Adrenal gland (tissue), 12 donors: Measurements from ENCODE around the gene GAL3ST3. TPM values are rescaled to one million over a fixed set of nuclear protein-coding genes. Genes with fewer than 3 reads are reported as not detected.

Experiments
- DNase-seq, 7 donors: peaks; one replicate each; pipeline ENCODE4 v3.0.0-alpha.2; 2019 to 2020
- H3K27ac ChIP-seq, 5 donors: fragments of 200-600 bp; sonication (generic) in 4 of 5; 1 replicate in 3 of 5; 2 replicates in 2 of 5; pipeline versions ENCODE4 v1.5.1 to v1.8.0; 2016 to 2020; ENCODE audit warnings: mild to moderate bottlenecking in 1 of 5
- H3K27me3 ChIP-seq: fragments of 200-600 bp; 2 replicates; pipeline ENCODE4 v1.8.0; 2021
- H3K36me3 ChIP-seq, 2 donors: fragments of 200-600 bp; replicated peaks in 1 of 2; 1 replicate in 1 of 2; 2 replicates in 1 of 2; pipeline versions ENCODE4 v1.5.1 to v1.8.0; 2018 to 2022
- H3K4me1 ChIP-seq, 2 donors: fragments of 200-600 bp; replicated peaks in 1 of 2; 1 replicate in 1 of 2; 2 replicates in 1 of 2; pipeline versions ENCODE4 v1.5.1 to v1.8.0; 2018 to 2021
- H3K4me3 ChIP-seq, 4 donors: fragments of 200-600 bp; sonication (generic) in 3 of 4; one replicate each; pipeline ENCODE4 v1.5.1; 2016 to 2018
- H3K9me3 ChIP-seq, 3 donors: fragments of 200-600 bp; sonication (generic) in 1 of 3; replicated peaks in 1 of 3; 1 replicate in 2 of 3; 2 replicates in 1 of 3; pipeline versions ENCODE4 v1.5.1 to v1.8.0; 2016 to 2021
- POLR2A ChIP-seq, 2 donors: fragments of 450-650 bp; IDR thresholded peaks; one replicate each; pipeline ENCODE4 v1.6.1; 2017; ENCODE audit warnings: antibody characterized with exemption in 2 of 2, mild to moderate bottlenecking in 2 of 2, moderate library complexity in 1 of 2
- WGBS, 4 donors: extraction: QIAGEN DNeasy Blood & Tissue Kit in 2 of 4; methylation state at CpG; one replicate each; pipeline versions ENCODE4 v1.1.5 to v1.1.7; 2013 to 2017; 5-methylcytosine and 5-hydroxymethylcytosine counted together
- intact Hi-C, 2 donors: fragments of 100-400 bp; cut with DNase I; formaldehyde crosslinking; loops; one replicate each; pipeline versions ENCODE4 v1.14.1 to v1.15.0; 2022 to 2023
- polyA plus RNA-seq, 3 donors: library from polyadenylated mRNA; stranded (reverse); fragments of 200-250 nt in 2 of 3; fragments of 350-450 nt in 1 of 3; fragmentation: Illumina TruSeq in 1 of 3; extraction: RNeasy Lipid Tissue Mini Kit (QIAGEN cat#74804) in 1 of 3; gene quantifications; one replicate each; pipeline ENCODE4 v1.2.3, GENCODE V29; 2013 to 2014
- total RNA-seq, 9 donors: library from RNA; depleted of rRNA in 4 of 9; stranded (reverse); fragments of >200 nt in 4 of 9; fragments of 120-200 nt in 1 of 9; fragmentation: NEBNext Ultra II Directional in 1 of 9; extraction: Animal tissue kit (Norgen Biotek cat#: 25700) in 1 of 9; gene quantifications; one replicate each; pipeline versions ENCODE4 v1.1.0 to v1.2.4, GENCODE V29; 2013 to 2023
- TF ChIP-seq, protein P1 (sequence below), 6 experiments: fragments of 450-650 bp in 4 of 6; fragments of 200-600 bp in 2 of 6; sonication (generic) in 1 of 6; IDR thresholded peaks; 1 replicate in 5 of 6; 2 replicates in 1 of 6; pipeline versions ENCODE4 v1.5.1 to v1.8.0; 2016 to 2021; ENCODE audit warnings: antibody characterized with exemption in 6 of 6, mild to moderate bottlenecking in 2 of 6, moderate library complexity in 1 of 6
- donor health status: healthy with polysubstance abuse.
- donor health status: Bipolar disorder and iron deficiency.
- donor health status: DM: yes; HTN: yes; CAD: no.
- donor health status: DM: no; HTN: no; CAD: no.
- donor health status: DM: no; HTN: no; CAD: no.
- donor health status: DM: yes; HTN: yes; CAD: no.

Gene GAL3ST3
- total and polyA plus RNA-seq, 12 donors = 0.11 to 0.41 (median 0.22) TPM; not detected in 8

DNA sequence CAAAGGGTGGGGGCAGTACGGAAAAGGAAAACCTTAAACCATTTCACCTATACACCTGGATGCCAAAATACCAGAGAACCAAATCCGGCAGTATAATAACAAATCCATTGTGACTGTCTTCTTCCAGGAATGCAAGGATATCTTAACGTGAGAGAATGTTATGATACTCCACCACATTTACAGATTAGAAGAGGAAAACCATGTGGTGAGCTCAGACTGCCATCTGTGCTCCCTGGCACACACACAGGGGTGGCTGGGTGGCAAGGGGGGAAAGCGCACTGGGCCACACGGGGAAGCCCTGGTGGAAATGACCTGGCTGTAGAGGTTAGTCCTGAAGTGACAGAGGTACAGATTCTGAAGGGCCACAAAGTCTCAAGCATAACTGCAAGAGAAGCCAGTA, 56.9 kb downstream of the GAL3ST3 start:
- 80 to 88% (median 83%) methylated on average over 5 of the region's 5 CpGs for WGBS, 4 donors
- intact Hi-C loops = no loop called here
- no peak for TF ChIP-seq POLR2A (IDR thresholded peaks at IDR 0.05)
- TF ChIP-seq, protein P1, sequence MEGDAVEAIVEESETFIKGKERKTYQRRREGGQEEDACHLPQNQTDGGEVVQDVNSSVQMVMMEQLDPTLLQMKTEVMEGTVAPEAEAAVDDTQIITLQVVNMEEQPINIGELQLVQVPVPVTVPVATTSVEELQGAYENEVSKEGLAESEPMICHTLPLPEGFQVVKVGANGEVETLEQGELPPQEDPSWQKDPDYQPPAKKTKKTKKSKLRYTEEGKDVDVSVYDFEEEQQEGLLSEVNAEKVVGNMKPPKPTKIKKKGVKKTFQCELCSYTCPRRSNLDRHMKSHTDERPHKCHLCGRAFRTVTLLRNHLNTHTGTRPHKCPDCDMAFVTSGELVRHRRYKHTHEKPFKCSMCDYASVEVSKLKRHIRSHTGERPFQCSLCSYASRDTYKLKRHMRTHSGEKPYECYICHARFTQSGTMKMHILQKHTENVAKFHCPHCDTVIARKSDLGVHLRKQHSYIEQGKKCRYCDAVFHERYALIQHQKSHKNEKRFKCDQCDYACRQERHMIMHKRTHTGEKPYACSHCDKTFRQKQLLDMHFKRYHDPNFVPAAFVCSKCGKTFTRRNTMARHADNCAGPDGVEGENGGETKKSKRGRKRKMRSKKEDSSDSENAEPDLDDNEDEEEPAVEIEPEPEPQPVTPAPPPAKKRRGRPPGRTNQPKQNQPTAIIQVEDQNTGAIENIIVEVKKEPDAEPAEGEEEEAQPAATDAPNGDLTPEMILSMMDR (IDR thresholded peaks at IDR 0.05) = no peak

More for the DNA sequence above, 56.9 kb downstream of the GAL3ST3 start:
- Histone ChIP-seq H3K4me1 (no peaks in the 10 kb centered on the region), H3K27me3 (no peaks in the 10 kb centered on the region), H3K9me3 (no peaks in the 10 kb centered on the region), H3K4me3 (no peak overlapping the region), H3K36me3 (peaks cover 0 to 3% of the 10 kb centered on the region in 2 donors), H3K27ac (no peak overlapping the region)
- no peak for DNase-seq

Other genes with a start within 250 kb of the GAL3ST3 start
- gene SNX32, start 215.2 kb downstream of the GAL3ST3 start, total RNA-seq = 1 to 10 TPM in 1 of 9 donors, under 1 TPM in 5, not detected in 3; 0.25 to 1.2 (median 0.46) TPM
- 1 to 10 TPM in 1 of 3 donors, under 1 TPM in 2; 0.11 to 1.1 (median 0.61) TPM for gene SNX32, start 215.2 kb downstream of the GAL3ST3 start, polyA plus RNA-seq
- 100 to 1,000 TPM; 354 to 765 (median 610) TPM for gene CFL1, start 191.0 kb downstream of the GAL3ST3 start, total RNA-seq
- 100 to 1,000 TPM; 217 to 752 (median 376) TPM for gene CFL1, start 191.0 kb downstream of the GAL3ST3 start, polyA plus RNA-seq
- 10 to 100 TPM; 17.5 to 53.7 (median 37.0) TPM for gene MUS81, start 188.7 kb downstream of the GAL3ST3 start, total RNA-seq
- gene MUS81, start 188.7 kb downstream of the GAL3ST3 start, polyA plus RNA-seq = 100 to 1,000 TPM in 2 of 3 donors, 10 to 100 TPM in 1; 16.1 to 147 (median 103) TPM
- gene EFEMP2, start 176.4 kb downstream of the GAL3ST3 start, total RNA-seq = 100 to 1,000 TPM in 2 of 9 donors, 10 to 100 TPM in 7; 30.3 to 111 (median 62.9) TPM
- gene EFEMP2, start 176.4 kb downstream of the GAL3ST3 start, polyA plus RNA-seq = 100 to 1,000 TPM in 1 of 3 donors, 10 to 100 TPM in 2; 20.3 to 156 (median 92.9) TPM
- 1 to 10 TPM in 3 of 9 donors, under 1 TPM in 4, not detected in 2; 0.28 to 3.4 (median 0.84) TPM for gene CTSW, start 169.3 kb downstream of the GAL3ST3 start, total RNA-seq
- gene CTSW, start 169.3 kb downstream of the GAL3ST3 start, polyA plus RNA-seq = 1 to 10 TPM in 2 of 3 donors, under 1 TPM in 1; 0.88 to 4.8 (median 2.9) TPM
- 100 to 1,000 TPM in 2 of 9 donors, 10 to 100 TPM in 7; 57.9 to 183 (median 72.4) TPM for gene FIBP, start 160.7 kb downstream of the GAL3ST3 start, total RNA-seq
- 10 to 100 TPM; 71.3 to 87.4 (median 72.5) TPM for gene FIBP, start 160.7 kb downstream of the GAL3ST3 start, polyA plus RNA-seq
- gene CCDC85B, start 158.5 kb downstream of the GAL3ST3 start, total RNA-seq = 100 to 1,000 TPM in 2 of 9 donors, 10 to 100 TPM in 7; 15.5 to 162 (median 59.1) TPM
- 100 to 1,000 TPM in 1 of 3 donors, 10 to 100 TPM in 1, under 1 TPM in 1; 0.16 to 124 (median 57.6) TPM for gene CCDC85B, start 158.5 kb downstream of the GAL3ST3 start, polyA plus RNA-seq
- 10 to 100 TPM in 1 of 9 donors, 1 to 10 TPM in 8; 2.7 to 34.4 (median 3.2) TPM for gene FOSL1, start 148.8 kb downstream of the GAL3ST3 start, total RNA-seq
- gene FOSL1, start 148.8 kb downstream of the GAL3ST3 start, polyA plus RNA-seq = 10 to 100 TPM; 12.0 to 32.4 (median 12.7) TPM
- 10 to 100 TPM; 11.5 to 51.9 (median 25.9) TPM for gene C11orf68, start 130.1 kb downstream of the GAL3ST3 start, total RNA-seq
- gene C11orf68, start 130.1 kb downstream of the GAL3ST3 start, polyA plus RNA-seq = 10 to 100 TPM; 22.9 to 32.4 (median 32.4) TPM
- 100 to 1,000 TPM in 3 of 9 donors, 10 to 100 TPM in 6; 75.8 to 111 (median 92.3) TPM for gene DRAP1, start 129.7 kb downstream of the GAL3ST3 start, total RNA-seq
- 100 to 1,000 TPM in 2 of 3 donors, 10 to 100 TPM in 1; 63.7 to 269 (median 267) TPM for gene DRAP1, start 129.7 kb downstream of the GAL3ST3 start, polyA plus RNA-seq
- under 1 TPM in 2 of 9 donors, not detected in 7; 0.24 to 0.33 TPM for gene TSGA10IP, start 103.7 kb downstream of the GAL3ST3 start, total RNA-seq
- gene TSGA10IP, start 103.7 kb downstream of the GAL3ST3 start, polyA plus RNA-seq = under 1 TPM in 2 of 3 donors, not detected in 1; 0.03 to 0.32 TPM
- 10 to 100 TPM; 16.9 to 47.4 (median 31.2) TPM for gene SART1, start 87.4 kb downstream of the GAL3ST3 start, total RNA-seq
- gene SART1, start 87.4 kb downstream of the GAL3ST3 start, polyA plus RNA-seq = 100 to 1,000 TPM in 2 of 3 donors, 10 to 100 TPM in 1; 31.5 to 351 (median 246) TPM
- 10 to 100 TPM; 16.1 to 49.0 (median 30.9) TPM for gene EIF1AD, start 47.0 kb downstream of the GAL3ST3 start, total RNA-seq
- gene EIF1AD, start 47.0 kb downstream of the GAL3ST3 start, polyA plus RNA-seq = 10 to 100 TPM; 15.5 to 35.6 (median 20.4) TPM
- 100 to 1,000 TPM in 4 of 9 donors, 10 to 100 TPM in 5; 63.1 to 212 (median 85.6) TPM for gene BANF1, start 46.7 kb downstream of the GAL3ST3 start, total RNA-seq
- gene BANF1, start 46.7 kb downstream of the GAL3ST3 start, polyA plus RNA-seq = 100 to 1,000 TPM; 268 to 364 (median 270) TPM
- under 1 TPM in 1 of 9 donors, not detected in 8; 0.55 TPM for gene CST6, start 37.2 kb downstream of the GAL3ST3 start, total RNA-seq
- gene CST6, start 37.2 kb downstream of the GAL3ST3 start, polyA plus RNA-seq = under 1 TPM in 1 of 3 donors, not detected in 2; 0.24 TPM
- gene CATSPER1, start 22.7 kb downstream of the GAL3ST3 start, total RNA-seq = under 1 TPM in 4 of 9 donors, not detected in 5; 0.20 to 0.47 (median 0.35) TPM
- gene CATSPER1, start 22.7 kb downstream of the GAL3ST3 start, polyA plus RNA-seq = 1 to 10 TPM in 1 of 3 donors, under 1 TPM in 2; 0.37 to 2.3 (median 0.61) TPM
- gene SF3B2, start 3.2 kb upstream of the GAL3ST3 start, total RNA-seq = 100 to 1,000 TPM; 125 to 177 (median 143) TPM
- 100 to 1,000 TPM; 101 to 196 (median 127) TPM for gene SF3B2, start 3.2 kb upstream of the GAL3ST3 start, polyA plus RNA-seq
- 10 to 100 TPM; 21.1 to 60.5 (median 50.6) TPM for gene PACS1, start 21.1 kb upstream of the GAL3ST3 start, total RNA-seq
- 10 to 100 TPM; 23.9 to 37.4 (median 29.9) TPM for gene PACS1, start 21.1 kb upstream of the GAL3ST3 start, polyA plus RNA-seq
- gene KLC2, start 208.5 kb upstream of the GAL3ST3 start, total RNA-seq = 10 to 100 TPM in 8 of 9 donors, 1 to 10 TPM in 1; 6.8 to 50.0 (median 23.1) TPM
- gene KLC2, start 208.5 kb upstream of the GAL3ST3 start, polyA plus RNA-seq = 10 to 100 TPM; 14.6 to 68.1 (median 21.4) TPM
- gene RAB1B, start 219.5 kb upstream of the GAL3ST3 start, total RNA-seq = 100 to 1,000 TPM; 128 to 190 (median 164) TPM
- gene RAB1B, start 219.5 kb upstream of the GAL3ST3 start, polyA plus RNA-seq = 100 to 1,000 TPM; 109 to 168 (median 135) TPM
- gene CNIH2, start 229.0 kb upstream of the GAL3ST3 start, total RNA-seq = 10 to 100 TPM in 1 of 9 donors, 1 to 10 TPM in 4, under 1 TPM in 2, not detected in 2; 0.55 to 10.9 (median 1.2) TPM
- 10 to 100 TPM in 1 of 3 donors, 1 to 10 TPM in 2; 3.3 to 13.4 (median 9.7) TPM for gene CNIH2, start 229.0 kb upstream of the GAL3ST3 start, polyA plus RNA-seq
- gene YIF1A, start 240.0 kb upstream of the GAL3ST3 start, total RNA-seq = 100 to 1,000 TPM in 4 of 9 donors, 10 to 100 TPM in 5; 69.7 to 154 (median 93.1) TPM
- gene YIF1A, start 240.0 kb upstream of the GAL3ST3 start, polyA plus RNA-seq = 100 to 1,000 TPM in 2 of 3 donors, 10 to 100 TPM in 1; 97.9 to 129 (median 104) TPM
- gene TMEM151A, start 242.7 kb upstream of the GAL3ST3 start, total RNA-seq = 1 to 10 TPM in 3 of 9 donors, under 1 TPM in 3, not detected in 3; 0.07 to 2.3 (median 0.76) TPM
- 1 to 10 TPM in 2 of 3 donors, under 1 TPM in 1; 0.42 to 6.8 (median 1.9) TPM for gene TMEM151A, start 242.7 kb upstream of the GAL3ST3 start, polyA plus RNA-seq